Activated CD4-positive, alpha-beta T cell treated with anti-CD3 and anti-CD28 coated beads for 4 hours (primary cell): ENCODE measurements around the gene ACAA2.

Experiments used
- DNase-seq, 2 donors: peaks; one replicate each; pipeline ENCODE4 v3.0.0-alpha.2; 2020

Gene ACAA2

DNA sequence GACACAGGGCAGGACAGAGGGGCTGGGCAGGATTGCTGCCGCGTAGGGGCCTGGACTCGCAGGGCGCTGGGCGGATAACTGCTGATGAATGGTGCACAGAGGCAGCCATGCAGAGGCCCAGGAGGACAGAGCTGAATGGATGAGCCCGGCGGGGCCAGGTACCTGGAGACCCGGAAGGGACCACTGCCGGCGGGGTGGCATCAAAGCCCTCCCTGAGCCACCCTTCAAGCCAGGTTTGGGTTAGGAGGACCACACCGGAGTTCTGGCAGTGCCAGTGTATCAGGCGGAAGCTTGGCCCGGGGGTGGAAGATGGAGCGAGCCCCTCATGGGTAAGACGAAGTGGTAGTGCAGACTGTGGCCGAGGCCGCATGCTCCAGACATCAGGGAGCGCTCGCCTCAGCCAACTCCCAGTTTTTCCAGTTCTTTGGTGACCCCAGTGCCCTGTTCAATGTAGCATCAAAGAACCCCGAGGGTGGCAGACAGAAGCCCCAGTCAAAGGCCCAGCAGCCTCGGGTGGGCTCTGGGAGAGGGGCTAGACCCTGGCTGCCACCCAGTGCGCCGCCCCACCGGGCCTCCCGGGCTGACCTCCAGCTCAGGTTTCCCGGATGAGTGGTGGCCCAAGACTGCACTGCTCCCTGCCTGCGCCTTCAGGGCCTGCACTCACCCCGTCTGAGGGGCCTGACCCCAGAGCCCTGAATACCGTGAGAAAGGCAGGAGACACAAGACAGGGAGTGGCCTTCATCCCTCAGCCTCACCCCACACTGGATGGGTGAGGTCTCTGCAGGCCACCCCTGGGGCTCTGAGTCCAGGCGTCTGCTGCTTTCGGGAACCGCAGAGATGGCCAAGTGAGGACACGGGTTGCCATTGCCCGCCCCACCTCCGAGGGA, 50.9 kb downstream of the ACAA2 start:
- DNase-seq, result no peak

GRCh38 chr18:49761771-49762170, 51.6 kb downstream of the ACAA2 start:
- no peak for DNase-seq

GRCh38 chr18:49758263-49758610, 55.1 kb downstream of the ACAA2 start:
- no peak for DNase-seq

DNA sequence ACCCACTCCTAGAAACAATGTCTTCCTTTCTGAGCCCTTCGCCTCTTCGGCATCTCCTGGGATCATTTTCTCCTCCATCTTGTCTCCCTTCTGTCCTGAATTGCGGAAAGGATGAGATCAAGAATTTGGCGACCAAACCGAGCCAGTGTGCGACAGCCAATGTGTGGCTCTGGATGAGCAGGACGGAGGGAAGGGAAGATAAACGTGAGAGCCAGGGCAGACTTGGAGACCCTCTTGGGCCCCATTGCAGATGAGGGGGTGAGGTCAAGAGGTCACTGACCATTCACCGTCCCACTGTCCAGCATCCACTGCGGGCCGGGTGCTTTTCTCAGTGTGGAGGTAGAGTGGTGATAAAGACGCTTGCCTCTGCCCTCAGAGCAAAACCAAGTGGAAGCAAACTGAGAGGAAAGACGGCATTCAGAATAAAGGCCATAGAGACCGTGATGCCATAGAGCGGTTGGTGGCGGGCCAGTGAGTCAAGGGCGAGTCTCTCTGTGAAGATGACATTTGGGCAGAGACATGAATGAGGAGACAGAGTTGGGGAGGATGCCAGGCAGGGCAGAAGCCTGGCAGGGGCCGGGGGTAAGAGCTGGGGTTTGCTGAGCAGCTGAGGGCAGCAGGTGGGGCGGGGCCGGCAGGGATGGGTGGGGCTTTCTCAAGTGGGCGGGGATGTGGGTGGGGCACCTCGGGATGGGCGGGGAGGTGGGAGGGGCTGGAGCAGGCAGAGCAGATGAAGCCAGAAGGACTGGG, 55.6 kb downstream of the ACAA2 start:
- no peak for DNase-seq

DNA sequence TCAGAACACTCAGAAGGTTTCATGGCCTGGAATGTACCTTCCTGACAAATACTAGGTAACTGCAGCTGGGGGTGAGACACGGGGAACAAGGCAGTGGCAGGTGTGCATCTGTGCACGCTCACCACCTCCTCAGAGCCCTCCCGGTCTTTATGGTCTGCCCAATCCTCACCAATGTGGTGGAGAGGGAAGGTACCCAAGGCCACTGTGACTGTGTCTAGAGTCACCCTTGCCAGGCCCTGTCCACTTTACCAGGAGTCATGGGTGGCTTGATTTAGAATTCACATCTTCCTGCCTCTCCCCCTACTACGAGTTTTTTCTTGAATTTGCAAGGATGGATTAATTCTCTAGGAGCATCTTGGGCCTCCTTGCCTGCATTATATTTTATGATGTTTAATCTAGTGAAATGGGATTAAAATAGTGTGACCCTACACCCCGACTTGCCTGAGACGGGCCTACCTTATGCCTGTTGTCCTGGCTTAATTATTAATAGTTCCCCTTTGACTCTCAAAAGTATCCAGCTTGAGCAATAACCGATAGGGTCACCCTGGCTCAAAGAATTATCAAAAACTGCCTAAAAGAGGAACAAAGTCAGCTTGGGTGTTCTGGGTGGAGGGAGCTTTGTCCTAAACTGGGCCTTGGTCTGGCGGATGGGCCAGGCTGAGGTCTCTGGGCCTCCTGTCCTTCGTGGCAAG, 56.5 kb downstream of the ACAA2 start:
- DNase-seq, result no peak

- no peak for DNase-seq
Measured at GRCh38 chr18:49756135-49756534, 57.2 kb downstream of the ACAA2 start.

GRCh38 chr18:49755489-49755888, 57.8 kb downstream of the ACAA2 start:
- DNase-seq, result no peak

- DNase-seq, result no peak
Measured at GRCh38 chr18:49754866-49755265, 58.5 kb downstream of the ACAA2 start.

DNA sequence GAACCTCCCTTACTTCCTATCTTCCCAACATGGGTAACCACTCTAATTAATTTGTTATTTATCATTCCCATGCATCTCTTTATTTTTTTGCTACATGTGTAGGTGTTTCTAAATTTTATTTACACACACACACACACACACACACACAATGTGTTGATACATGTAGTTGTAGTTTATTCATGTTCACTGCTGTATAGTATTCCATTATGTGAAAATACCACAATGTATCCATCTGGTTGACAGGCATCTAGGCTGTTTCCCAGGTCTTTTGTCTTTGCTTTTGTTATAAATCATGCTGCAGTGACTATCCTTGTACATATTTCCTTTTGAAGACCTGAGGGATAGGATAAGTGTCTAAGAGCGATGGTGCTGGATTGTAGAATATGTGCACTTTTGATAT, 59.7 kb downstream of the ACAA2 start:
- no peak for DNase-seq

DNA sequence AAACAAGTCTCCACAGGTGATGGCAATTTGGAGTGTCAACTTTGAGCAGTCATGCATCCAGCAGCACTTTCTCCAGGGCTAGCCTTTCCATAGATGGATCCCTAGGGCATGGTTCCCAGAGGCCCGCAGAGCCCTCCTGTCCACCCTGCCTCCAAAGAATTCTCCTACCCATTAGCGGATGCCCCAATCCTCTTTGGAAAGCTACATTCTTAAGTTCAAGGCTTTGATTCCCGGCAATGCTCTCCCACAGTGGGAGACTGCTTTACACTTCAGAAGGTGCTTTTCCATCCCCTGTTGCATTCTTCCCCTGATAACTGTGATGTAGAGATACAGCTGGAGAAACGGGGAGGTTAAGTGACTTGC, 61.3 kb downstream of the ACAA2 start:
- DNase-seq, result no peak

GRCh38 chr18:49751427-49752094, 61.8 kb downstream of the ACAA2 start:
- DNase-seq, result no peak

DNA sequence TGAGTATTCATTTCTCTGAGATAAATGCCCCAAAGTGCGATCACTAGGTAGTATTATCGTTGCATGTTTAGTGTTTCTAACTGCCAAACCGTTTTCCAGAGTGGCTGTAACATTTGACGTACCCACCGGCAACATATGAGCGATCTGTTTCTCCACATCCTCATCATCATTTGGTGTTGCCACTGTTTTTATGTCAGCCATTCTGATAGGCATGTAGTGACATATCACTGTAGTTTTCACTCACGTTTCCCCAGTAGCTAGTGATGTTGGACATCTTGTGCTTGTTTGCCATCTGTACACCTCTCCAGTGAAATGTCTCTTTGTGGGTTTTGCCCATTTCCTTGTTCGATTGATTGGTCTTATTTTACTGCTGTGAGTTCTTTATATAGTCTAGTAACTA, 63.8 kb downstream of the ACAA2 start:
- no peak for DNase-seq

GRCh38 chr18:49747876-49748275, 65.5 kb downstream of the ACAA2 start:
- DNase-seq, result no peak

GRCh38 chr18:49745045-49746014, 68.0 kb downstream of the ACAA2 start:
- no peak for DNase-seq

- DNase-seq, result no peak
Measured at GRCh38 chr18:49744376-49745008, 68.8 kb downstream of the ACAA2 start.

DNA sequence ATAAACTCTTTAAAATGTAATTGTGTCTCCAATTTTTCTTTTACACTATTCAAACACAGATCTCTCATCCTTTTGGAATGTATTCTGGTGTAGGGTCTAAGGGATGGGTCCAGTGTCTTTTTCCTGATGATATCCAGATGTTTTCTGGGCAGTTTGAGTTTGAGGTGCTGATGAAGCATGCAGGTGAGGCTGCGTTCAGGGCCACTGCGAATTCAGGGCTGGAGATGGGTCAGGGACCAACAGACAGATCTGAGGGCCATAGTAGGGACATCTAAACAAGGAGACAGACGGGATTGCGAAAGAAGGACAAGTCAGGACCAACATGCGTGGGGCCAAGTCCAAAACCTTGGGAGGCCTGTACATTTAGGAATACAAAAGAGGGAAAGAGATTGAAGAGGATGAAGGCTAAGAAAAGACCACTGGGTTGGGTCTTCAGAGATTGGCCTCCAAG, 70.2 kb downstream of the ACAA2 start:
- DNase-seq, result no peak

GRCh38 chr18:49742316-49743116, 70.8 kb downstream of the ACAA2 start:
- no peak for DNase-seq

DNA sequence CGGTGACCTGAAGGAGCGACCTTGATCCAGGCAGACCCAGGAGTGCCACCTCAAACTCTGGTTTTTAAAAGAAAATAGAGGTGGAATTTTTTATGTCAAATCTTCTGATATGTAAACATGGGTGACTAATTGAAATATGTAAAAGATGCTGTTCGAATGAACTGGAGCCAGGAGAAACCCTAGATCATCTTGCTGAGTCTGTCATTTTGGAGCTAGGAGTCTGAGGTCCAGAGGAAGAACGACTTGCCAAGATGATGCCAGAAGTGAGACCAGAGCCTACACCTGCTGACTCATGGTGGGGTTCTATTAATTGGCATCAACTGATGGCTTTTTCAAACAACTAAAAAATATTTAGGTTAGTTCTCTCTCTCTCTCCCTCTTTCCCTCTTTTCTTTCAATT, 74.1 kb downstream of the ACAA2 start:
- DNase-seq, result no peak

DNA sequence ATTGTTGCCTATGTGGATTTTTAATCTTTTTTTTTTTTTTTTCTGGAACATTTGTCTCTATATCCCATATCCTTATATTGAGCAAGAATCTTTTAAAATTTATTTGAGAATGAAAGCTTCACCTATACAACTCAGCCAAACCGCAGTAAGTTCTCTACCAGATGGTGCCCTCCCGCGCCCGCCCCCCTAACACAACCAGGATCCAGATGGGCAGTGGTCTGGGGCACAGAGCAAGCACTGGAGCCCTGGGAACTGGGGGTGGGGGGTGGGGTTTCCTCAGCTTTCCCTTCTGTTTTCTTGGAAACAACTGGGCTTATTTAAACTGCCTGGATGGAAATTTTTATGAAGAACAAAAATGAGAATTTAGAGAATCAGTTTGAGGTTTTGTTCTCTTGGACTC, 74.6 kb downstream of the ACAA2 start:
- DNase-seq, result no peak

- DNase-seq, result no peak
Measured at GRCh38 chr18:49734836-49735235, 78.5 kb downstream of the ACAA2 start.
